Measurements from ENCODE around the gene TYW1. TPM values are rescaled to one million over a fixed set of nuclear protein-coding genes. Genes with fewer than 3 reads are reported as not detected.
"Not testable (repeated sequence)": the region's sequence is repeated elsewhere in the genome, so short reads cannot be mapped to it uniquely, and the experiment has no call there.

TYW1 gene
- total RNA-seq, 8 experiments from 2014 or later: 11.9 to 26.9 (median 16.3) TPM

DNA sequence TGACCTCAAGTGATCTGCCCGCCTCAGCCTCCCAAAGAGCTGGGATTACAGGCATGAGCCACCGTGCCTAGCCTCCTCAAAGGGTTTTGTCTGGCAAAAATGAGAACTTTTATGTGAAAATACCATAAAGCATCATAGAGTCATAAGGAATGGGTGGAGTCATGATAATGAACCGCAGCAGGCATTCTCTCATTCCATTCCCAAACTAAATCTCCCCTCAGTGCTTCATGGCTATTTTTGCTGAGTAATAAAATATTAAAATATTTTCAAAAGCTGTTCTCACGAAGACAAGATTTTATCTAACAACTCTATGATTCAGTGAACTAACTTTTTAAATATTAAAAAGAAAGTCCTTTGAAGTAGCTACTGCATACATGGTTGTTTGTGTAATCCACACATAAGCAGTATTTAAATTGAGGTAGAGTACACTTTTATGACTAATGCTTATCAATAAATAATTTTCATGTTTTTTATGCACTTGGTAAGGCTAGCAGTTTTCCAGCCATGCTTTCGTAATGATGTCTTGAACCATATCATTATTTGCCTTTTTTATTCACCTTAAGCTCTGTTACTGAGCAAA, 195.6 kb downstream of the TYW1 start:
- in situ Hi-C loops (cut with MboI; ENCODE audit: low pct_unique_long_range_greater_than_20kb in 2 of 9, low sequenced_read_pairs in 9 of 9, unreplicated experiment in 9 of 9); H3K27ac ChIP-seq; H3K4me3 ChIP-seq: not testable (repeated sequence)
- H3K4me1 ChIP-seq (replicated peaks in 1 of 2): peaks cover 6 to 17% of the 10 kb centered on the region in 2 donors
- whole genome bisulfite sequencing, 10 experiments: 14 to 100% (median 87%) methylated on average over 1 to 3 of the region's 5 CpGs
- ATAC-seq (replicated peaks in 6 of 8): peak in 3 of 8 experiments; percentile 57 to 71 (median 66)

DNA sequence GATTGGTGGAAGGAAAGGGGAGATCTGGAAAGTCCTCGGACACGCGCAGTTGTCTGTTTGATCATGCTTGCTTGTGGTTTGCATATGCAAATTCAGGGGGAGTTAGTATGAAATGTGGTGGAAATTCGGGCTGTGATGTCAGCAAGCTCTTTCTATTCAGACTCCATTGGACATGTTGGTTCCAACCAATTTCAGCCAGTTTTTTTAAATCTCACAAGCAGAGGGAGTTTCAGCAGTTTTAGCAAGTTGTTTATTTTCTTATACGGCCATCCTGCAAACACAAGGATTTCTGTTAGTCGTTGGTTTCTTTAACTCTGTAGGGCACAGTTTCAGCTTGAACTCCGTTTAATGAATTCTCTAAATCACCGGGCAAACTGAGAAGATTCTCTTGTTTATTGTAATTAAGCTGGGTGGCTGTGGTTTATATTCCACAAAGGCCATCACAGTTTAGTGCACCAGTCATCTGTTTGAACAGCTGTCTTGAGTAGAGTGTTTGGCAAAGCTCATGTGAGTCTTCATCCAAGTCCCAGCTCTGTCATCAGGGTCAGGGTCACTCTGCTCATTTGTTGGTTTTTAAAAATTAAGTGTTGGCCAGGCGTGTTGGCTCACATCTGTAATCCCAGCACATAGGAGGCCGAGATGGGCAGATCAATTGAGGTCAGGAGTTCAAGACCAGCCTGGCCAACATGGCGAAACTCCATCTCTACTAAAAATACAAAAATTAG, 196.4 kb downstream of the TYW1 start:
- H3K27ac ChIP-seq; H3K4me3 ChIP-seq; in situ Hi-C loops (cut with MboI; ENCODE audit: low pct_unique_long_range_greater_than_20kb in 2 of 9, low sequenced_read_pairs in 9 of 9, unreplicated experiment in 9 of 9): not testable (repeated sequence)
- WGBS, 10 experiments: 0 to 100% (median 82%) methylated on average over 1 to 7 of the region's 11 CpGs; no CpG with 5 or more reads in 1 of the 10 experiments
- peak in 6 of 8 experiments; percentile 31 to 82 (median 53) for ATAC-seq (replicated peaks in 6 of 8)
- H3K4me1 ChIP-seq (replicated peaks in 1 of 2): peaks cover 6 to 15% of the 10 kb centered on the region in 2 donors

DNA sequence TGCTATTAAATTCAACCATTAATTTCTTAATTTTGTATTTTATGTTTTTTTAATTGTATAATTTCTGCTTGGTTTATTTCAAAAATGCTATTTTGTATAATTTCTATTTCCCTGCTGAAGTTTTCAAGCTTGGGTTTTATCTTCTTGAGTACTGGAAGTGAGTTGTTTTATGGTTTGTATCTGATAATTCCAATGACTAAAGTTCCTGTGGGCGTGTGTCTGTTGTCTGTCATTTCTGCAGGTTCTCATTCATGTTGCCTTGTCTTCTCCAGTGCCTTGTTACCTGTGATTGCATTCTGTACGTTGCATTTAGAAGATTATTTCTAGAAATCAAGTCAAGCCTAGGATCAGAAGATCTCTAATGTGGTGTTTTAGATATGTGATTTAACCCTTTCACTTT, 199.5 kb downstream of the TYW1 start:
- H3K4me3 ChIP-seq; H3K27ac ChIP-seq; H3K4me1 ChIP-seq (replicated peaks in 1 of 2); in situ Hi-C loops (cut with MboI; ENCODE audit: low pct_unique_long_range_greater_than_20kb in 2 of 9, low sequenced_read_pairs in 9 of 9, unreplicated experiment in 9 of 9); ATAC-seq (replicated peaks in 6 of 8): not testable (repeated sequence)
- 78 to 100% (median 83%) methylated on average over 1 of the region's 2 CpGs; no CpG with 5 or more reads in 7 of the 10 experiments for WGBS, 10 experiments

GRCh38 chr7:67198865-67199526, 202.4 kb downstream of the TYW1 start:
- H3K4me1 ChIP-seq (replicated peaks in 1 of 2); H3K27ac ChIP-seq; H3K4me3 ChIP-seq; in situ Hi-C loops (cut with MboI; ENCODE audit: low pct_unique_long_range_greater_than_20kb in 2 of 9, low sequenced_read_pairs in 9 of 9, unreplicated experiment in 9 of 9); ATAC-seq (replicated peaks in 6 of 8): not testable (repeated sequence)
- 97 to 100% (median 100%) methylated on average over 1 to 4 of the region's 9 CpGs; no CpG with 5 or more reads in 7 of the 10 experiments for WGBS, 10 experiments

DNA sequence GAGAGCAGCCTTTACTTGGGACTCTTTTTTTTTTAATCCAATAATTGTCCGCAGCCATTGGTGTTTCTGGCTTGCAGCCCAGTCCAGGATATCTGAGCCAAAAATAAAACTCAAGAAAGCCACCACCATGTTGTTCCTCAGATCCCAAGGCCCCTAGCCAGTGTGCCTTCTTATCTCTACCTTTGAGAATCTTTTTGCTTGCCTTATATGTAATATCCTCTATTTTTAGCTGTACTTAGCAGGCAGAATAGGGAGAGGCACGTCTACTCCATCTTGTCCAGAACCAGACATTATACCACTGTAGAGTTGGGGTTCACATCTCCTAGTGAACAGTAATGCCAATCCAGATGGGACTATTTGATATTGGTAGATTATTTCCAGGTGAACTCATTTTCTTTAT, 209.1 kb downstream of the TYW1 start:
- in situ Hi-C loops (cut with MboI; ENCODE audit: low pct_unique_long_range_greater_than_20kb in 2 of 9, low sequenced_read_pairs in 9 of 9, unreplicated experiment in 9 of 9); H3K27ac ChIP-seq; H3K4me1 ChIP-seq (replicated peaks in 1 of 2); ATAC-seq (replicated peaks in 6 of 8); H3K4me3 ChIP-seq: not testable (repeated sequence)
- 100% methylated on average over 1 of the region's 2 CpGs; no CpG with 5 or more reads in 8 of the 10 experiments for WGBS, 10 experiments

- Histone ChIP-seq H3K4me1 (replicated peaks in 1 of 2) (no peaks in the 10 kb centered on the region), H3K27ac (no peak overlapping the region), H3K4me3 (no peak overlapping the region)
- no peak for ATAC-seq (replicated peaks in 6 of 8)
- in situ Hi-C loops (cut with MboI; ENCODE audit: low pct_unique_long_range_greater_than_20kb in 2 of 9, low sequenced_read_pairs in 9 of 9, unreplicated experiment in 9 of 9): no loop called here
- WGBS, 10 experiments: 85 to 100% (median 91%) methylated on average over 1 to 5 of the region's 5 CpGs
Observed at GRCh38 chr7:67206452-67206851, 209.8 kb downstream of the TYW1 start.

DNA sequence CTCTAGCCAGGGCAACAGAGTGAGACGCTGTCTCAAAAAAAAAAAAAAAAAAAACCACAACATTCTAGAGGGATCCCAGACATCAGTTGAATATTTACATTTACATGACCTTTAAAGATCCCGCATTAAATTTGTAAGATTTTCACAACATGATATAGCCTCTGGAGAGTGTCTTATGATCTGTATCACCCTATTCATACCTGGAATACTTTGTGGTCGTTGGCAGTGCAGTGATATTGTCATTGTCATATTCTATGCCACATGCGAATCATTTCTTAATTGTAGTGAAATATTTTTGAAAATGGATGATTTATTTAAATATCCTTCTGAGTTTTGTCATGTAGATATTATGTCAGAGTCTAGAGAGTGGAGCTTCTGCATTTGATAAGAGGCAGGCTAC, 212.0 kb downstream of the TYW1 start:
- H3K27ac ChIP-seq; H3K4me3 ChIP-seq; in situ Hi-C loops (cut with MboI; ENCODE audit: low pct_unique_long_range_greater_than_20kb in 2 of 9, low sequenced_read_pairs in 9 of 9, unreplicated experiment in 9 of 9); H3K4me1 ChIP-seq (replicated peaks in 1 of 2): not testable (repeated sequence)
- 17 to 100% (median 76%) methylated on average over 1 to 2 of the region's 4 CpGs; no CpG with 5 or more reads in 4 of the 10 experiments for WGBS, 10 experiments
- peak in 1 of 8 experiments; percentile 8 for ATAC-seq (replicated peaks in 6 of 8)

DNA sequence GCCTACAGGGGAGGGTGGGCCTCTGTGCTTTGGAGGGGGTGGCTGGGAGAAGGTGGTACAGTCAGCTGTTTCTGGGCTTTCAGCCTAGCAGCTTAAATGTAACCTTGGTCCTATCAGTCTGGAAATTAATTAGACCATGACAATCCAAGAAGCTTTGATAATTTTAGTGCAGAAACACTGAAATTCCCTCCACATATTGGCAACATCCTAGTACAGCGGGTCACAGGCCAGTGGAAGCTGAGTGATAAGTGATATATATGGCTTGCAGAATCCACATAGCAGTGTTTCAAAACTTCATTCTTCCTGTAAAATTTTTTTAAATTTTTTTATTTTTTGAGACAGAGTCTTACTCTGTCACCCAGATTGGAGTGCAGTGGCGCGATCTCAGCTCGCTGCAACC, 212.6 kb downstream of the TYW1 start:
- H3K4me3 ChIP-seq: no peak overlapping the region
- 83 to 100% (median 100%) methylated on average over 1 to 4 of the region's 4 CpGs; no CpG with 5 or more reads in 4 of the 10 experiments for WGBS, 10 experiments
- H3K4me1 ChIP-seq (replicated peaks in 1 of 2): no peaks in the 10 kb centered on the region
- no peak for ATAC-seq (replicated peaks in 6 of 8)
- H3K27ac ChIP-seq: no peak overlapping the region
- in situ Hi-C loops (cut with MboI; ENCODE audit: low pct_unique_long_range_greater_than_20kb in 2 of 9, low sequenced_read_pairs in 9 of 9, unreplicated experiment in 9 of 9): no loop called here

DNA sequence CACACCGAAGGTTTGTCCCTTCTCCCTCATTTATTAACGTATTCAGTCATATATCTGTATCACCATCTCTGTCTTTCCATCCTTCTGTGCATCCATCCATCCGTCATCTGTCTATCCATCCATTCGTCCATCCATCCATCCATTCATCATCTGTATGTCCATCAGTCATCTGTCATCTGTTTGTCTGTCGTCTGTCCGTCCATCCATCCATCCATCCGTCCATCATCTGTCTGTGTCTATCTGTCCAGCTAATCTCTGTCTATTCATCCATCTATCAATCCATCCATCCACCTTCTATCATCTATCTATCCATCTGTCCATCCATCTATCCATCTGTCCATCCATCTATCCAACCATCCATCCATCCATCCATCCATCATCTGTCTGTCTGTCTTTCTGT, 213.9 kb downstream of the TYW1 start:
- Histone ChIP-seq H3K4me3 (no peak overlapping the region), H3K27ac (no peak overlapping the region), H3K4me1 (replicated peaks in 1 of 2) (no peaks in the 10 kb centered on the region)
- no peak for ATAC-seq (replicated peaks in 6 of 8)
- in situ Hi-C loops (cut with MboI; ENCODE audit: low pct_unique_long_range_greater_than_20kb in 2 of 9, low sequenced_read_pairs in 9 of 9, unreplicated experiment in 9 of 9): no loop called here
- 80 to 100% (median 94%) methylated on average over 1 to 7 of the region's 7 CpGs; no CpG with 5 or more reads in 1 of the 10 experiments for WGBS, 10 experiments

DNA sequence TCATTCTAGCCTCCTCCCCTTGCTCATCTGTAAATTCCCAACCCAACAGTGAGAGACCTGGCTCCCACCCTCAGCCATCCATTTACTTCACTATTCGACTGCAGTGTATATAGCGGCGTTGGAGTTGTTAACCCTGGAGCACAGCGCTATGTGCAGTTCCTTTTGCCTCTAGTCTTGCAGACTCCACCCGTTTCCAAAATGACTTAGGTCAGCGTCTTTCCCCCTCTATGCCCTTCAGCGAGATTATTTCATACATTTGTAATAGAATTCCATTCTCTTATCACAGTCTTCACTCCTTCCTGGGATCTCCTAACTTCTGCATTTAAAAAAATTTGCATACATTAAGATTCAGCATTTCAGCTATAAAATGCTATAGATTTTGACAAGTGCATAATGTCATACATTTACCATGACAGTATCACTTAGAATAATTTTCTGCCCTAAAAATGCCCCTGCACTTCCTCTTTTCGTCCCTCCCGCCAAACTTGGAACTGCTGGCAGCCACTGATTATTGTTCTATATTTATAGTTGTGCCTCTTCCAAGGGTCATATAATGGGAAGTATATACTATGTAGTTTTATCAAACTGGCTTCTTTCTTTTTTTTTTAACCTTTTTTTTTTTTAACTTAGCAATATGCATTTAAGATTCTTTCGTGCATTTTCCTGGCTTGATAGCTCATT, 215.2 kb downstream of the TYW1 start:
- H3K27ac ChIP-seq; in situ Hi-C loops (cut with MboI; ENCODE audit: low pct_unique_long_range_greater_than_20kb in 2 of 9, low sequenced_read_pairs in 9 of 9, unreplicated experiment in 9 of 9); H3K4me3 ChIP-seq; H3K4me1 ChIP-seq (replicated peaks in 1 of 2): not testable (repeated sequence)
- 16 to 100% (median 91%) methylated on average over 3 to 7 of the region's 10 CpGs; no CpG with 5 or more reads in 1 of the 10 experiments for WGBS, 10 experiments
- peak in 1 of 8 experiments; percentile 84 for ATAC-seq (replicated peaks in 6 of 8)

GRCh38 chr7:67213038-67213437, 216.4 kb downstream of the TYW1 start:
- in situ Hi-C loops (cut with MboI; ENCODE audit: low pct_unique_long_range_greater_than_20kb in 2 of 9, low sequenced_read_pairs in 9 of 9, unreplicated experiment in 9 of 9); ATAC-seq (replicated peaks in 6 of 8); H3K27ac ChIP-seq; H3K4me1 ChIP-seq (replicated peaks in 1 of 2); H3K4me3 ChIP-seq: not testable (repeated sequence)
- 40 to 100% (median 98%) methylated on average over 1 to 7 of the region's 7 CpGs; no CpG with 5 or more reads in 7 of the 10 experiments for WGBS, 10 experiments

DNA sequence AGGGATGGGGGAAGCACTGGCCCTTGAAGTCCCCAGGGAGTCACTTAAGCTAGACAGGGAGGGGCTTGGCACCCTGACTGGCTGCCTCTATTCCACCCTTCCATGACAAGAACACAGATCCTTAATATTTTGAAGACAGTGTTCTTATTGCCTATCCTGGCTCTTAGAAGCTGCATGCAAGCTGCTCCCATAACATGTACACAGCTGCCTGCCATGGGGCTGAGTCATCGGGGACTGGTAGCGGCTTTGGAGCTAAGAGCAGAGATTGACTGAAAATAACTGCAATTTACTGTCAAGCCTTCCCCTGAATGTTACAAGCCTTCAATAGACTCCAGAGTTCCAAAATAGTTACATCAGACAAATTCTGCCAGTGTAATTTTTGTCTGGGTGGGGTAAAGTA, 226.9 kb downstream of the TYW1 start:
- peak in 4 of 8 experiments; percentile 36 to 96 (median 86) for ATAC-seq (replicated peaks in 6 of 8)
- H3K27ac ChIP-seq; H3K4me1 ChIP-seq (replicated peaks in 1 of 2); H3K4me3 ChIP-seq; in situ Hi-C loops (cut with MboI; ENCODE audit: low pct_unique_long_range_greater_than_20kb in 2 of 9, low sequenced_read_pairs in 9 of 9, unreplicated experiment in 9 of 9): not testable (repeated sequence)
- WGBS, 10 experiments: no CpG with 5 or more reads among the region's 2 CpGs

All from motor neuron (in vitro differentiated cells).